GM12865 (cell line): Measurements from ENCODE around the gene CCNL2.

ENCODE experiments used
- DNase-seq: peaks from one replicate; pipeline ENCODE4 v3.0.0; 2010; ENCODE audit warnings: low read depth
- H3K4me3 ChIP-seq: 2 replicates; pipeline ENCODE4 v1.5.1; 2011; ENCODE audit warnings: mild to moderate bottlenecking, low read depth, low read length, control low read depth
- TF ChIP-seq, protein P1 (sequence below): IDR thresholded peaks from 2 replicates; pipeline ENCODE4 v1.5.1; 2011; ENCODE audit warnings: low read length, control low read depth, low read depth, inconsistent platforms; ENCODE audit not compliant: insufficient read depth; ENCODE audit errors: missing control alignments

CCNL2 gene

DNA sequence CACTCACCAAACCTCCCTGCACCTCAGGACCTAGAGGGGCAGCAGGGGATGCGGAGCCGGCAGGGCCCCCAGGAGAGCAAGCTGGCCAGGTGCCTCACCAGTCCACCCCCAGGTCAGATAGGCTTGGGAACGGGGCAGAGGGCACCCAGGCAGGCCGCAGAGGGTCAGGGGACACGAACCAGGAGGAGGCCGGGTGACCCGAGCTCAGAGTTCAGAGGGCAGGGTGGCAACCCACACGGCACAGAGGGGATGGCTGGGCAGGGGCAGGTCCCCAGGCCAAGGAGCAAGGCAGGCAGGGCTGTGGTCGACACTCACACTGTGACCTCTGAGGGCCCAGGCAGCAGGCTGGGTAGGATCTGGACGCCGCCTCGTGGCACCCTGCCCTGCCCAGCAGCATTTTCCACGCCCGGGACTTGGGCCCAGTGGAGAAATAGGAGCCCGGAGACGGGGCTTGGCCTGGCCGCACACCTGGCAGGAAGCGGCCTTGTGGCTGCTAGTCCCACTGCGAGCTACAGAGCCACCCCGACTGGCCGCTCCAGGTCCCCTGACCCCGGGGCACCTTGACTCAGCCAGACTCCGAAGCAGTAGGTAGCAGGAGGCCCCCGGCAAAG is 55.2 kb downstream of the CCNL2 start:
- no peak overlapping the region for H3K4me3 ChIP-seq
- TF ChIP-seq, protein P1, sequence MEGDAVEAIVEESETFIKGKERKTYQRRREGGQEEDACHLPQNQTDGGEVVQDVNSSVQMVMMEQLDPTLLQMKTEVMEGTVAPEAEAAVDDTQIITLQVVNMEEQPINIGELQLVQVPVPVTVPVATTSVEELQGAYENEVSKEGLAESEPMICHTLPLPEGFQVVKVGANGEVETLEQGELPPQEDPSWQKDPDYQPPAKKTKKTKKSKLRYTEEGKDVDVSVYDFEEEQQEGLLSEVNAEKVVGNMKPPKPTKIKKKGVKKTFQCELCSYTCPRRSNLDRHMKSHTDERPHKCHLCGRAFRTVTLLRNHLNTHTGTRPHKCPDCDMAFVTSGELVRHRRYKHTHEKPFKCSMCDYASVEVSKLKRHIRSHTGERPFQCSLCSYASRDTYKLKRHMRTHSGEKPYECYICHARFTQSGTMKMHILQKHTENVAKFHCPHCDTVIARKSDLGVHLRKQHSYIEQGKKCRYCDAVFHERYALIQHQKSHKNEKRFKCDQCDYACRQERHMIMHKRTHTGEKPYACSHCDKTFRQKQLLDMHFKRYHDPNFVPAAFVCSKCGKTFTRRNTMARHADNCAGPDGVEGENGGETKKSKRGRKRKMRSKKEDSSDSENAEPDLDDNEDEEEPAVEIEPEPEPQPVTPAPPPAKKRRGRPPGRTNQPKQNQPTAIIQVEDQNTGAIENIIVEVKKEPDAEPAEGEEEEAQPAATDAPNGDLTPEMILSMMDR, result no peak
- no peak for DNase-seq

DNA sequence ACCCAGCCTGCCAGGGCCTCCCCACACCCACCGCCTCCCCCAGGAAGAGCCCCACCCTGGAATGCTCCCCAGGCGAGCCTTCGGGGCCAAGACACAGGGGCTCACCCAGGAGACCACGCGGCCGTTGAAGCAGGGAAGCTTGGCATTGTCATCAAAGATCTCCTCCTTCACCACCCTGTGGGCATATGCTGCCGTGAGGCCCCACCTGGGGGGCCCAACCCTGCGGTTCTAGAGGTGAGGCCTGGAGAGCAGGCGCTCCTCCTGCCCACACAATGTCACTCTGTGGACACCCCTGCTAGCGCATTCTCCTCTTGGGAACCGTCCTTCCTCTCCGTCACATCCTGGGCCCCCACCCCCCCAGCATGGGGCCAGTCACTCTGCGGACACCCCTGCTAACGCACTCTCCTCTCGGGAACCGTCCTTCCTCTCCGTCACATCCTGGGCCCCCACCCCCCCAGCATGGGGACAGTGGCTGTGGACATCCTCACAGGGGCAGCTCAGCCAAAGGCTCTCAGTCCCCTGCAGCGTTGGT is 56.5 kb downstream of the CCNL2 start:
- H3K4me3 ChIP-seq, result no peak overlapping the region
- no peak for DNase-seq
- TF ChIP-seq, protein P1, result no peak

DNA sequence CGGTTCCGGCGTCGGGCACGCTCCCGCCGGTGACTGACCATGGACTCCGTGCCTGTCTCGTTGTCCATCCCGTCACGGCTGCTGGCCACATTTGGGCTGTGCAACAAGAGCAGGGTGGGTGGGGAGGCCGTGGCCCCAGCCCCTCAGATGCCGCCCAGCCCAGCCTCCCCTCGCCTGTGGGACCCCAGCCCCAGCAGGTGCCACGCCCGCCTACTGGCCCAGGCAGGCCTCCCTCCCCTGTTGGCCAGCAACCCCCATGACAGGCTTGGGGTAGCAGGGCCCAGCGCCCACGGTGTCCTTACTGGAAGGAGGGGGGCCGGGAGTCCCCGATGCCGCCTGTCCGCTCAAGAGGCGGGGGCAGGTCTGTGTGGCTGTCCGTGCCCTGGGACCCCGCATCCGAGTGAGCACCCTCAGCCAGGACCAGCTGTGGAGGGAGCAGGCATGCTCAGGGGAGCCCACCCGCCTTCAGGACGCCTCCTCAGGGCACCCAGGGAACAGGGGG is 57.0 kb downstream of the CCNL2 start:
- TF ChIP-seq, protein P1, result no peak
- no peak overlapping the region for H3K4me3 ChIP-seq
- no peak for DNase-seq

DNA sequence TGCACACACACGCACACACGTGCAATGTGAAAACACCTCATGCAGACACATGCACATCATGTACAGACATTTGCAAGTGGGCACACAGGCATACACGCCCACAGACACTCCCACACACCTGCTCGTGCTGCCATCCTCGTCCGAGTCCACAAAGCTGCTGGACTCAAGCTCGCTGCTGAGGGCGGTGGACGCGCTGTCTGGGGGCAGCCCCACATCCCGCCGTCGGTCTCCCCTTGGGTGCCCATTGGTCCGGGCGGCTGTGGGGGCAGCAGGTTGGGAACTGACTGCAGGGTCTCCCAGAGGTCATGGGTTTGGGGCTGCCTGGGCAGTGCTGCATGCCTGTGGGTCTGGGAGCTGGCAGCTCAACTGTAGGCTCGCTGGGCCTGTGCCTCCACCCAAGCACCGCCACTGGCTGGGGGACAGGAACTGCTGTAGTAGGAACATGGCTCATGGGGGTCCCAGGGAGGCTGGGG is 57.5 kb downstream of the CCNL2 start:
- TF ChIP-seq, protein P1, result no peak
- no peak overlapping the region for H3K4me3 ChIP-seq
- DNase-seq, result no peak

DNA sequence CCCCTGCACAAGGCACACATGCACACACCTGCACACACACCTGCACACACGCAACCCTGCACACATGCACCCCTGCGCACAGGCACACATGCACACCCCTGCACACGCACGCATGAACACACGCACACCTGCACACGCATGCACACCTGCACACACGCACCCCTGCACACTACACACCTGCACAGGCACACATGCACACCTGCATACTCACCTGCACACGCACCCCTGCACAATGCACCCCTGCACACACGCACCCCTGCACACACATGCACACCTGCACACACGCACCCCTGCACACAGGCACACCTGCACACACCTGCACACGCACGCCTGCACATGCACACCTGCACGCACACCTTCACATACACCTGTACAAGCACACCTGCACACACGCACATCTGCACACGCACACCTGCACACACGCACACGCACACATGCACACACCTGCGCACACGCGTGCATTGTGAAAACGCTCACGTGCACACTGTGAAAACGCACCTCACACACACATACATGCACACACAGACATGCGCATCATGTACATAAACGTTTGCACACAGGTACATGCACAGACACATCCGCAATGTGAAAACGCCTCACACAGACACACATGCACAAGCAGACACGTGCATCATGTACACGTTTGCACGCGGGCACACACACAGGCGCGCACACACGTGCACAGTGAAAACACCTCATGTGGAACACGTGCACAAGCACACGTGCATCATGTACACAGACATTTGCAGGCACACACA is 58.2 kb downstream of the CCNL2 start:
- no peak for DNase-seq
- TF ChIP-seq, protein P1, result no peak
- no peak overlapping the region for H3K4me3 ChIP-seq

DNA sequence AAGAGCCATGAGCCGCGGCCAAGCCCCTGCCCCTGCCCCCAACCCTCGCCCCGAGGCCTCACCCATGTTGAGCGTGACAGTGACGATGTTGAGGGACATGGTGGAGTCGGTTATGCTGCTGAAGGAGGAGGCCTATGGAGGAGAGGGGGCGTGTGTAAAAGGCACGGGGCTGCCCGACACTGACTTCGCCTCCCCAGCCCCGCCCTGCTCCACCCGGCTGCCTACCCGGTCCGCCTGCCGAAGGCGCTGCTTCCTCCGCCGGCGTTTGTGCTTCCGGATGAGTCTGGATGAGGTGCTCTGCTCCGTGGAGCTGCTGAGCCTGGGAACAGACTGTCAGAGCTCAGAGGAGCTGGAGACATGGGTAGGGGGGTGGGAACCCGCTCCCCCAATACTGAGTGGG is 59.0 kb downstream of the CCNL2 start:
- no peak overlapping the region for H3K4me3 ChIP-seq
- no peak for DNase-seq
- TF ChIP-seq, protein P1, result no peak
